CD1c-positive myeloid dendritic cell (primary cell): ENCODE results near the gene FOXO6.

Source experiments
- DNase-seq: peaks from one replicate; pipeline ENCODE4 v3.0.0-alpha.2; 2016; ENCODE audit errors: extremely low spot score

Gene FOXO6

DNA sequence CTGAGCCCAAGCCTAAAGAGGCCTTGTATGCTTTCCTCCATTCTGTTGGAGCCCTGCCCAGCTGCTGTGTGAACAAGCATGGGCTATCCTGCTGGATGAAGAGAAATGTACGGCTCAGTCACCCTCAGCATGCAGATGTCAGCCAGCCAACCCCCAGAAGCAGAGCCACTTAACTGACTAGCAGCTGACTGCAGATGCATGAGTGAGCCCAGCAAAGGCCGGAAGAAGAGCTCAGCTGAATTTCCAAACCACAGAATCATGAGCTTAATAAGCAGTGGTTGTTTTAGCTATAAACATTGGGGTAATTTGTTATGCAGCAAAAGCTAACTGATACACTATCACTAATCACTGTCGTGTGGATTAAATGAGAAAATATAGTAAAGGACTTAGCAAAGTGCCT is 39.0 kb downstream of the FOXO6 start:
- DNase-seq, result no peak

DNA sequence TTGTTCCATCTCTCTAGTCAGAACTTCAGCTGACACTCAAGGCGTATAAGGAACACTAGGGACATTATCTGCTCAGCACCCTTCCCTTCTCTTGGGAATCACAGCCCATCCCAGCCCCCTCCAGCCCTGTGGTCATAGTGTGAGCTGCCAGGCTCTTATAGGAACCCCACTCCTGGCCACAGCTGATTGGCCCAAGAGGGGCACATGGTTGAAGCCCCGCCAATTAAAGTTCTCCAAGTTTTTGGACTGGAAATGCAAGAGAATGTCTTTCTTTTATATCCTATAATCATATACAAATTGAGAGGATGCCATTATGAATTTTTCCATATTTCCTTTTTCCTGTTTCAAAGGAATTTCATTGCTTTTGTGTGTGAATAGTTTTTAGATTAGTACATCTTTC is 40.7 kb downstream of the FOXO6 start:
- no peak for DNase-seq

DNA sequence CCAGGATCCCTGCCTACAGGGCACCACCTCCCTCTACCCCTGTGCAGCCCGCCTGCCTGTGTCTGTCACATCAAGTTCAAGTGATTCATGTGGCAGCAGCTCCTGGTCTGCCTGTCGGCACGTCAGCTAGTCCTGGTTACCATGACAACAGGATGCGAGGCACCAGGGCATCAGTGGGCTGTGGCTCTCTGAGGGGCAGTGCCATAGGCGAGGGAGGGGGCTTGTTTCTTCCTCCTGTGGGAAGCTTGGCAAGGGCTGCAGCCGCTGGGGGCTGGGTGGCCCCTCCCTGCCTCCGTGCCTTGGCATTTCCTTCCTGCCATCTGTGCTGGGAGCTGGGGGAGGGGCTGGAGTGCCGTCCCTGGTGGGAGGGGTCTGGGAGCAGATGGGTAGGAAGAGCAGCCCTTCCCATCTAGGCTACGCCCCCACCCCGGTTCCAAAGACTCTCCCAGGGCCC is 43.1 kb downstream of the FOXO6 start:
- peak; percentile 34 for DNase-seq

DNA sequence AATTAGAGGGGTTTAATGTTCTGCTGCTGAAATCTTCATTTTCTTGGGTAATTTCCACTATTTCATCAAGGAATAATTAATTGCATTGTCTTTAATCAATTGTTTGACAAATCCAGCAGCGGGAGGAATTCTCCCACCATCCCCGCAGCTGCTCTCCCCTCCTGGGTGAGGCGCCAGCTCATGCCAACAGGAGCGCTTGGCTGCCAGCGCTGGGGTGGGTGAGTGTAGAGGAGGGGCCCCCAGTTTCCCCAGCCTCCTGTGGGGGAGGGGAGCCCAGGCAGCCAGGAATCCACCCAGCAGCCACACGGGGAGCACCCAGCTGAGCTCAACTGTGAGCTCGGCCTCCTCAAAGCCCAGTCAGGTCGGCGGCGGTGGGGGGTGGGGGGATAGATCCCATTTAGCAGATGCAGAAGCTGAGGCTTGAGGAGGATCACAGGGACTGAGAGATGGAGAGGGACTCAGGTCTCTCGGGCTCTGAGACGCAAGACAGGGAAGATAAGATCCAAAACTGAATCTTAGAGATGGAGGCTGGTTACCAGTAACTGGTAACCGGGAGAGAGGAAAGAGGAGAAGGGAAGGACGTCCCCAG is 46.5 kb downstream of the FOXO6 start:
- DNase-seq, result no peak

DNA sequence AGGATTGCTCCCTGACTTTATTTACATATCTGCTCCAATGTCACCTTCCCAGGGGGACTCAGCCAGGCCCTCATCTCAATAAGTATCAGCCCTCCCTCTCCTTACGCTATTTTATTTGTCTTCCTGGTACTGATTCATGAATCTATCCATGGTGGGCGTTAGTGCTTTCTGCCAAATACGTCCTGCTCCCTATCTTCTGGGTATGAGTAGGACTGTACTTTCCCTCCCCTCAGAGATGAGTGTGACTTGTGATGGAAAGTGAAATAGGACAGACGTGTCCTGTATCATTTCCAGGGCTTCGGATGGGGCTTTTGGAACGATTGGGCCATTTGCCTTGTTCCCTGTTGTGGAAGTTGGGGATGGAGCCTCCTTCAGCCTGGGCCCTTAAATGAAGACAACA is 47.5 kb downstream of the FOXO6 start:
- DNase-seq, result no peak

DNA sequence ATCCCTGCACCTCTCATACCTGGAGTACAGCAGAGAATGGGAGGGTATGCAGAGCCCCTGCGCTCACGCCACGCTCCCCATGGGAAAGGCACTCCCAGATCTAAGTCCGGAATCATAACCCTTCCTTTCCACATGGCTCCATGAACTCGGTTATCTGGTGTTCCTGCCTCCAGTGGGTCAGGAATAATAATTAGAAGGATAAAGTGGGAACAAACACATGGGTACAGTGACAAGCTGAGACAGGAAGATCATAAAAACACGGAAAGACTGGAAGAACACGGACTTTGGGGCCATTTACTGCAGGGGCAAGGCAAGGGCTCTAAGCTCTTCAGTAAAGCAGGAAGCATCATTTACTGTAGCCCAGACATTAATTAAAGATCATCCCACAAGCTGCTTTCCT is 48.6 kb downstream of the FOXO6 start:
- DNase-seq, result no peak

DNA sequence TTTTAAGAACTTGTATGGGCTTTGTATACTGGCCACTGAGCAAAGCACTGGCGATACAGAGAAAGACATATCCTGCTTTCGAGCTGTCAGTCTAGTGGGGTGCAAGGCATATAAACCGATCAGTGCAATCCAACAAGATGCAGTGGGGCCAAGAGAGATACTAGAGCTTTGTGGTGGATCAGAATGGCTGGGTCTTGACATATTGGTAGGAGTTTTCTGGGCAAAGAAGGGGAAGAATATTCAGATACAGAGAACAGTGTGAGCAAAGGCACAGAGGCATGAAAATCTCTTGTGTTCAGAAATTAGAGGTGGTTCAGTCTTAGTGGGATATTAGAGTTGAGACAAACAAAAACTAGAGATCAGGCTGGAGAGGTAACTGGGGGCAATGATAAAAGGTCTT is 49.2 kb downstream of the FOXO6 start:
- DNase-seq, result no peak

DNA sequence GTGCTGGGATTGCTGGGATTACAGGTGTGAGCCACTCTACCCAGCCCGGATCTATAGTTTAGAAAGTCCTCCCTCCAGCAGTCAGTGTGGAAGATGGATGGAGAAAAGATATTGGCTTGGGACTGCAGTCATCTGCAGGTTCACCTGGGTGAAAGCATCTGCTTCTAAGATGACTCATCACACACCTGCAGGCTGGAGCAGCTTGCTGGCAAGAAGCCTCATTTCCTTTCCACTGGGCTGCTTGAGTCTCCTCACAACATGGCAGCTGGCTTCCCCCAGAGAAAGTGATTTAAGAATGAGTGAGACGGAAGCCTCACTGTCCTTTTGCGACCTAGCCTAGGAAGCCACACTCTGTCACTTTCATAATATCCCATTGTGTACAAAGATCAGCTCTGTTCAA is 50.0 kb downstream of the FOXO6 start:
- DNase-seq, result no peak

DNA sequence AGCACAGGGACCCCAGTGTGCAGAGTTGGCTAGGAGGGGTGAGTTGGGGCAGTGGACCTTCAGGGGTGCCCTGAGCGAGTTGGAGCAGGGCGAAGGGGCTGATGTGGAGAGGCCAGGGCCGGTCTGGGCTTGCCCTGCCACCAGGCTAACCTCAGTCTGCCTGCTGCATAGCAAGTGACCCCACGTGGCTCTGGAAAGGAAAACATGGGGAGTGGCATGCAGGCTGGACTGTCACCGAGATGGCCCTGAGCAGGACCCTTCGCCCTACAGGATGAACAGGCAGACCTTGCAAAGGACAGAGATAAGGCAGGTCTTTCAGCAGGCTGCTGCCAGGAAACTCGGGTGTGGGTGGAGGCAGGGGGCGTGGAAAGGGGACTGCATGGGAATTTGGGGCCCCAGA is 51.5 kb downstream of the FOXO6 start:
- no peak for DNase-seq

DNA sequence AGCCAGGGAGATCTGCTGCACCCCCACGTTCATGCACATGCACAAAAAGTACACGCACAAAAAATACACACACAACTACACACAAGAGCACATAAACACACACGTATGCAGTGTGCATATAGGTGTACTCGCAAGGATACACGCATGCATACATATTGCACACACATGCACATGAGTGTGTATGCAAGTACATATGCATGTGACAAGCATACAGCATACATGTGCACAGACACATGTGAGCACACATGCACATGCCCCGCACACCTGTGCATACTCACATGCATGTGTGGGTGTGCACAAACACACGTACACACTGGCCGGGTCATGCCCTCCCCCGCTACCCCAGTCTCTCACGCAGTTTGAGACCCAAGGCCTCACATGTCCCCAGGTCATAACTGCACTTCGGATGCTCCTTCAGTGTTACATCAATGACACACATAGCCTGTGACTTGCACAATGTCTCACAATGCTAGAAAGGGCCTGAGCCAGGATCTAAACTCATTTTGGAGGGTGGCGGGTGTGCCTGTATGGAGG is 52.6 kb downstream of the FOXO6 start:
- DNase-seq, result no peak

DNA sequence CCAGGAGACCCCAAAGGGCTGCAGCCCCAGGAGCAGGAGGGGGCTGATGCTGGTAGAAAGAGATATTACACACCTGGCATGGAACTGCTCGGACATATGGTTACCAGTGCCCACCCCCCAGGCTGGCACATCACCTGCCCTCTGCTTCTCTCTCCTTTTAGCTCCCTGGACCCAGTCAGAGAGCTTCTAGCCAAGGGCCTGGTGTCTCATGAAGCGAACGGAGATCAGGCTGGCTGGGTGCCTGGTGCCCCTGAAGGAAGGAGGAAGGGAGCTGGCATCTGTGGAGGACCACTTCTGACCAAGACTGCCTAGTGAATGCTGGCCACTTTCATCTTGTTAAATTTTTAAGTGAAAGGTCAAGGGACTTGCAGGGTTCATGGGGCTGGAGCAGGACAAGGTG is 53.1 kb downstream of the FOXO6 start:
- DNase-seq, result no peak

DNA sequence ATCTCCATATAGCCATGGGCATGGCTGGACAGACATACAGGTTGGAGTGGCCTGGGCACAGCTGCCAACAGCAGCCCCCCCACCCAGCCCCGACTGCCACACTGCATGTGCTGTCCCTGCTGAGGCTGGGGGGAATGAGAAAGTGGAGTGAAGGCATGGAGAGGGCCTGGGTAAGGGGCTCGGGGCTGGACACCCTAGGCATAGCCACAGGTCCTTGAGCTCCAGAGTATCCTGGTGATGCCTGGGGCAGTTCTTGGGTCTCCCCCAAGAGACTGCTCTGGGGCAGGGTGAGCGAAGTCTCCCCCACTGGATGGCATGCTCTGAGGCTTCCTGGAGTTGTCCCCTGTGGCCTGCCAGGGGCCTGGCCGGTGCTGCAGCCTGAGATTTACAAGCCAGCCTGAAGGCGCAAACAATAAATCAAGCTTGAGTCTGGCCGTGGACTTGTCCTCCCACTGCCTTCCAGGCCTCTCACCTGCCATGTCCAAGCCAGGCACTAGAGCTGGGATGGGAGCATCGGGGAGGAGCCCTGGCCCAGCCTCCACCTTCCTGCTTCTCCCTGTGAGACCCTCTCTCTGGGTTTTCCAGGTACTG is 53.6 kb downstream of the FOXO6 start:
- no peak for DNase-seq

DNA sequence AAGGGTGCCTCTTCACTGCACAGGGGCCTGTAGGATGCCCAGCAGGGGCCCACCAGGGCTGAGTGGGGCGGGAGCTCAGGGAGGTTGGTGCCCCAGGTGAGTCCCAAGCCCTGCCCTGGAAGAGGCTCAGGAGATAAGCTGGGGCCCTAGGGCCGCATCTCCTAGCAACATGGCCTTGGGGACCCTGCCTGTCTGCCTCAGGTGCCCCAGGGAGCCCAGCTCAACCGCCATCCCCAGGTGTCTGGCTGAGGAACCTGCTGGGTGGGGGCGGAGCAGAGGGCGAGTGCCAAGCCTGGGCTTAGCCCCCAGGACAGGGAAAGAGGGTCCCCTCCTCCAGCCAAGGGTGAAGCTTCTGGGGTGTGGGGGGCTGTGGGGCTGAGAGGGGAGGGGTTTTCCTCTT is 54.8 kb downstream of the FOXO6 start:
- DNase-seq, result no peak

DNA sequence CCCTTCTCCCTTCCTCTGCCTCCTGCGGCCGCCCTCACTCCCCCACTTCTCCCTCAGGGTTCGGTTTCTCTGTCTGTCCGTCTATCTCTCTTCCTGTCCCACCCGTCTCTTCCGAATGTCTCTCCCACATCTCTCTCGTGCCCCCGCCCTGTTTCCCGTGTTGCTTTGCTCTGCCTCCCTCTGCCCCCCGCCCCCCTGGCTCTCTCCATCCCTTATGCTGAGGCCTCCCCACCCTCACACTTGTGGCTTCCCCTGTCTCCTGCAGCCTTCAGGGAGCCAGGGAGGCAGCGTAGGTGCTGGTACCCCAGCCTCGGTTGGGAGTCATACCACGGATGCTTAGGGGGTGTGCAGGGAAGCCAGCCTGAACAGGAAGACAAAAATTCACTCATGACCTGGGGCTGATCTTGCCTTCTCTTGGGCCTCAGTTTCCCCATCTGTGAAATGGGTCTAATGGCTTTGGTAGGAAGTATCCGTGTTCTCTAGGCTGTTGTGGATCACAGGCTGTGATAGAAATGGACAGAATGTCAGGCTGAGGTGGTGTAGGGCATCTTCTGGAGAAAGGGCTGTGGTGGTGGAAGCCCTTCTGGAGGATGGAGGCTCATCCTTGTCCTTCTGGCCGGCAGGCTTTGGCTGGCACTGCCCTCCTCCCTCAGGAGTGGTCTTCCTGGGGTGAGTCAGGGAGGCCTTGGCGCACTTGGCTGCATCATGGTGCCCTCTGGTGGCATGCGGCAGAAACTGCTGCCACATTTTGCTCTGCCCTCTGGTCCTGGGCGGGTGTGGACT is 55.5 kb downstream of the FOXO6 start:
- DNase-seq, result peak; percentile 73

DNA sequence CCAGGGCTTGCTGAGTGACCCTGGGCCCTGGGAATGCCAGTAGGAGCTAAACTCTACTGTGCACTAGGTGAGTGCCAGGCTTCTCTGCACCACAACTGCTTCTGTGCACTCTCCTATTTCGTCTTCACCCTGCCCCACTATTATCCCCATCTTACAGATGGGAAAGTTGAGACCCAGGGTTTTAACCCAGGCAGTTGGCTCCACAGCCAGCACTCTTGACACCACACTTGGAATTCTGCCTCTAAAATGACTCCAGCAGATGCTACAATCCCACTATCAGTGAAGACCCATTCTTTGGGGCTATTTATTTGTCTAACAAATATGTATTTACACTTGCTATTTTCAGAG is 56.1 kb downstream of the FOXO6 start:
- DNase-seq, result no peak

DNA sequence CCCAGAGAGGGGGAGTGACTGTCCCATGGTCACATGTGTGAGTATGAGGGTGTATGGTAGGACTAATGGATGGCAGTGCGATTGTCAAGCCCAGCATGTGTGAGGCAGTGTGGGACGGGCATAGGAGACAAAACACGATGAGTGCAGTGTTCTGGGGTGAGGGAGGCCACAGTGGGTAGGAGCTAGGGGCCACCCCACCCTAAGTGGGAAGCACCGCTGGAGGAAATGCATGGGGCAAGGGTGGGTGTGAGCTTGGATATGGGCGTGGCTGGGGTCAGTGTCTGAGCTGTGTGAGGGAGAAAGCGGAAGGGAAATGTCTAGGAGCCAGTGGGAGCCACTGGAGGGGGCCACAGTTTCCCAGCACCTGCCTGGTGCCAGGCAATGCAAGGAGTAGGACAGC is 56.5 kb downstream of the FOXO6 start:
- DNase-seq, result no peak

DNA sequence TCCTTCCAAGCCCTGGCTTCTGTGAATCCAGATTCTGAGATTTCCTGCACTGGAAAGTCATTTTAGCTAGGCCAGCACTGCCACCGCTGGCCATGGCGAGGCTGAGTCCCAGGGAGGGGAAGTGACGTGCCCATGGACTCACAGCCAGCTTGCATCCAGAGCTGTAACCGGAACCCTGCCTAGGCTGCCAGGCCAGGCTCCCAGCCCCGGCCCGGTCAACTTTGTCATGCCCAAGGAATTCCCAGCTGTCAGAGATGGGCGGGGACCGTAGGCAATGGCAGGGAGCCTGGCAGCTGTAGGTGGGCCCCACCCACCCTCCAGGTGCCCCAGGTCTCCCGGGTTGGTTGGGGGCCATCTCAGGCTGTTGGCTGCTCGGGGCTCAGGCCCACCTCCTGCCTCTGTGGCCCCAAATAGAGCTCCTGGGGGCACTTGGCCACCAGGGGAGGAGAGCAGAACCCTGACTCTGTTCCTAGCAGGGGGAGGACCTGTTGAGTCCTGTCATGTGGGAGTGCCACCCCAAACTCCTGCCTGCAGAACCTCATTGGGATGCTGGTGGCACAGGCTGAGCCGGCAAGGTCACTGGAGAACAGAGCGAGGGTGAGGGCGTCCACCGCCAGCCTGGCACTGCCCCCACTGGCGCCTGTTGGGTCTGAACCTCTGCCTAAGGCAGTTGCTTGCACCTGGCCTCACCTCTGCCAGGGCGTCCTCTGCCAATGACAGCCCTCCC is 57.8 kb downstream of the FOXO6 start:
- DNase-seq, result no peak

DNA sequence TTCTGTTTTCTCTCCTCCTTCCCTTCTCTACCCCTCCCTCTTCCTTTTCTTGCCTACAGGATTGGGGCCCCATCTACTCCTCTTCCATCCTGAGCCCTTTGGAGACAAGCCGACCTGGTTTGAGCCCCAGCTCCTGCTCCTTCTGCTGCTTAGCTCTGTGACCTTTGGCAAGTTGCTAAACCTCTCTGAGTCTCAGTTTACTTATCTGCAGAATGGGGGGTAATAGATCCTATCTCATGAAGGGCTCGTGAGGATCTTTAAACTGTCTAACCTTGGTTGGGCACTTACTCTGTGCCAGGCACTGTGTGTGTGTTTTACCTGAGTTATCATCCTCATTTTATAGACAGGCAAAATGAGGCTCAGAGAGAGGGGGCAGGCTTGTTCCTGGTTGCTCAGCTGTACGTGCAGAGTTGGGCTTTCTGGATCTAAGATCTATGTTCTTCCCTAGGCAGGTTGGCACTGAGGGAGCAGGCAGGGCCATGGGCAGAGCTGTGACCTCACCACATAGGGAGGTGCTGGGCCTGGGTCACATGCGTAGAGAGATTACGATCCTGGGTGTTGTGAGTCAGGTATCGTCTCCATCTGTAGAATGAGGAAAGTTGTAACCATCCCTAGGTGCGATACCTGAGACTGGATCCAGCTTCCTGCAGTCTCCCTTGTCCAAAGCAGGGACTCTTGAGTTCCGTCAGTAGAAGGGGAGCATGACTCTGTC is 58.5 kb downstream of the FOXO6 start:
- no peak for DNase-seq

DNA sequence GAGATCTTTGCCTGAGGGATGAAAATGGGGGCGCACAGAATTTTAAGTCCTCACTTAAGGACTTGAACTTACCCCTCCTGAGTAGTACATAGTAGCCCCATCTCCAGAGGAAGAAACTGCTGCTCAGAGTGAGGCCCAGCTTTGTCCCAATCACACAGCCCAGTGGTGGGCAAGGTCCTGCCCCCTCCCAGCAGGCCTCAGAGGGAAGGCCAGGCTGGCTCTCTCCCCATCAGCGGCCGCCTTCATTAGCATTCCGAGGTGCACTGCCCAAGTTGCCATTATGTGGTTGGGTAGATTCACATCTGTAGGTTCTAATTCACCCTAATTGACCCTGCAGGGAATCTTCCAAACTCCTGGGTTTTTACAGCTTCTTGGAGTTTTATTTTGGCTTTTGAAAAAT is 59.1 kb downstream of the FOXO6 start:
- DNase-seq, result no peak

DNA sequence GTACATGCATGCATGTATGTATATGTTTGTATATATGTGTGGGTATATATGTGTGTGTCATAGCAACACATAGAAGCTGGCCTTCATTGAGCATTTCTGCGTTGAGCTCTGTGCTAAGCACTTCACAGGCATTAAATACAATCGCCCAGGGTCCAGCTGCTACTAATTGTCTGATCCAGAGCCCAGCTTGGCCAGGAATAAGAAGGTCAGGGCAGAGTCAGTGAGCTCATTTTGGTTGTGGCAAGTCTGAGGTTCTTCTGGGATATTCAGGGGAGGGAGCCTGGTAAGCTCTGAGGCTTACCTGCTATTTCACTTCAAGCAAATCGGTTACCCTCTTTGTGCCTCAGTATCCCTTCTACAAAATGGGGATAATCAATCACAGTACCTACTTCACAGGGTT is 59.6 kb downstream of the FOXO6 start:
- DNase-seq, result no peak

DNA sequence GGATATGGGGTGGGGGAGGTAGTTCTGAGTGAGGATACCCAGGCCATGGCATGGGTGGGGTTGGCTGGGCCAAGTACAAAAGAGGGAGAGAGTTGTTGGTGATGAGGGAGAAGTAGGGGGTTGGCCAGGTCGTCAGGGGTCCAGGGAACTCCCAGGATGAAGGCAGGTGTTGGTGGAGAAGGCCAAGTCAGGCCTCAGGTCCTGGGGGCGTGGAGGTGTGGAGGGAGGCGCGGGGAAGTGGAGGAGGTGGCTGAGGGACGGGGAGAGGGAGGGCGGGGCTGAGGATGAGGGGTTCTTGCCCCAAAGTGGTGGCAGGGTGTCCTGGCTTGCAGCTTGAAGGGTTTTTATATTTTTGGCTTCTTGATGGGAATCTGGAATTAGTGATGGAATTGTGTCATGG is 61.1 kb downstream of the FOXO6 start:
- no peak for DNase-seq
